ENCODE measurements around the gene TEX28.

The TEX28 gene

DNA sequence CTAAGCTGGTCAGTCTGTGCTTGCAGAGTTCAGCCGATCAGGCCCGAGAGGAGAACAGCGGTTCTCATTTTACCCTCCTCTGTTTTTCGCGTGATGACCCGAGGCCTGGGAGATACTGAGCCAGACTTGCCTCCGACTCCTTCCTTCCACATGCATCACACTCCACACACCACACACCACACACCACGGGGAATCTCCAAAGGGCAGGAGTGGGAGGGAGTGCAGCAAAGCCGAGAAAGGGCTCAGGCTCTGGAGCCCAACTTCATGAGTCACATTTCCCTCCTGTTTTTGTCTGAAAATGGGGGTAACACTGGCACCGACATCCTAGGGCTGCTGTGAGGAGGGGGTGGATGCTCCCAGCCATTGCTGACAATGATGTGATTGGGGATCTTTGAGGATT is 39.6 kb upstream of the TEX28 start:
- no peaks in the 10 kb centered on the region for H3K27me3 ChIP-seq (ENCODE audit: insufficient read depth, low read length, poor library complexity)
- no peaks in the 10 kb centered on the region for H3K36me3 ChIP-seq (ENCODE audit: insufficient read depth, low read length)
- no peaks in the 10 kb centered on the region for H3K4me1 ChIP-seq (ENCODE audit: insufficient read depth, low read length)
- H3K4me2 ChIP-seq (ENCODE audit: insufficient read depth, low read length), result no peak overlapping the region
- no peak overlapping the region for H3K9ac ChIP-seq (ENCODE audit: low read depth, low read length)
- ATAC-seq (ENCODE audit: insufficient read depth, low read depth) (no peak), DNase-seq (no peak)
- no peaks in the 10 kb centered on the region for H4K20me1 ChIP-seq (ENCODE audit: insufficient read depth, low read length)
- no peaks in the 10 kb centered on the region for H3K79me2 ChIP-seq (ENCODE audit: insufficient read depth, low read length)
- no peak overlapping the region for H3K27ac ChIP-seq (ENCODE audit: low read length)
- no peak for TF ChIP-seq EZH2 (IDR thresholded peaks at IDR 0.05; ENCODE audit: borderline replicate concordance, low read depth, low read length, severe bottlenecking)
- TF ChIP-seq, protein P1, sequence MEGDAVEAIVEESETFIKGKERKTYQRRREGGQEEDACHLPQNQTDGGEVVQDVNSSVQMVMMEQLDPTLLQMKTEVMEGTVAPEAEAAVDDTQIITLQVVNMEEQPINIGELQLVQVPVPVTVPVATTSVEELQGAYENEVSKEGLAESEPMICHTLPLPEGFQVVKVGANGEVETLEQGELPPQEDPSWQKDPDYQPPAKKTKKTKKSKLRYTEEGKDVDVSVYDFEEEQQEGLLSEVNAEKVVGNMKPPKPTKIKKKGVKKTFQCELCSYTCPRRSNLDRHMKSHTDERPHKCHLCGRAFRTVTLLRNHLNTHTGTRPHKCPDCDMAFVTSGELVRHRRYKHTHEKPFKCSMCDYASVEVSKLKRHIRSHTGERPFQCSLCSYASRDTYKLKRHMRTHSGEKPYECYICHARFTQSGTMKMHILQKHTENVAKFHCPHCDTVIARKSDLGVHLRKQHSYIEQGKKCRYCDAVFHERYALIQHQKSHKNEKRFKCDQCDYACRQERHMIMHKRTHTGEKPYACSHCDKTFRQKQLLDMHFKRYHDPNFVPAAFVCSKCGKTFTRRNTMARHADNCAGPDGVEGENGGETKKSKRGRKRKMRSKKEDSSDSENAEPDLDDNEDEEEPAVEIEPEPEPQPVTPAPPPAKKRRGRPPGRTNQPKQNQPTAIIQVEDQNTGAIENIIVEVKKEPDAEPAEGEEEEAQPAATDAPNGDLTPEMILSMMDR (IDR thresholded peaks at IDR 0.05; ENCODE audit: borderline replicate concordance, extremely low read depth, low read length, poor library complexity, severe bottlenecking), result no peak
- H3K9me3 ChIP-seq (ENCODE audit: insufficient read depth, low read length, severe bottlenecking), result no peaks in the 10 kb centered on the region
- H3K4me3 ChIP-seq (ENCODE audit: low read depth in 1 of 2, low read length in 2 of 2), result no peak overlapping the region
- H2AFZ ChIP-seq (ENCODE audit: low read depth, low read length), result no peak overlapping the region

DNA sequence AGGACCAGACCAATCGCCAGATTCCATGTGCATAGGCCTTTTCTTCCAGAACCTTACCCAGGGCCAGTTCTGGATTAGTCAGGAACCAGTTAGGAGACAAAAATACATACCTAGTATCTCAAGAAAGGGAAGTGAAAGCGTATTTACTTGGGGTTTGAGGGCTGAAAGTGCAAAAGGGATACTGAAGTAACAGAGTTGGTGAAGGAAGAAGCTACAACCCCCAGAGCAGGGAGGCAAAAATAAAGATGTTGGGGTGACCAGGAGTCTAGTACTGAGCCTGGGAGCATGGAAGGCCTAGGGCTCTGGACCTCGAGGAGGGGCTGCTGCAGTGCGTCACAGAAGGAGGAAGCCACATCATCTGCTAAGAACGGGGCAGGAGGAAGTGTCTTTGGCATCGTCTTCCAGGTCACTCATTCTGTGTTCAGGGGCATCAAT is 38.9 kb upstream of the TEX28 start:
- no peaks in the 10 kb centered on the region for H3K27me3 ChIP-seq (ENCODE audit: insufficient read depth, low read length, poor library complexity)
- H3K9ac ChIP-seq (ENCODE audit: low read depth, low read length), result no peak overlapping the region
- no peaks in the 10 kb centered on the region for H3K4me1 ChIP-seq (ENCODE audit: insufficient read depth, low read length)
- no peaks in the 10 kb centered on the region for H3K9me3 ChIP-seq (ENCODE audit: insufficient read depth, low read length, severe bottlenecking)
- H2AFZ ChIP-seq (ENCODE audit: low read depth, low read length), result no peak overlapping the region
- H3K27ac ChIP-seq (ENCODE audit: low read length), result no peak overlapping the region
- no peak for DNase-seq
- no peak overlapping the region for H3K4me2 ChIP-seq (ENCODE audit: insufficient read depth, low read length)
- H3K4me3 ChIP-seq (ENCODE audit: low read depth in 1 of 2, low read length in 2 of 2), result no peak overlapping the region
- TF ChIP-seq, protein P1 (IDR thresholded peaks at IDR 0.05; ENCODE audit: borderline replicate concordance, extremely low read depth, low read length, poor library complexity, severe bottlenecking), result no peak
- no peak for TF ChIP-seq EZH2 (IDR thresholded peaks at IDR 0.05; ENCODE audit: borderline replicate concordance, low read depth, low read length, severe bottlenecking)
- H3K36me3 ChIP-seq (ENCODE audit: insufficient read depth, low read length), result no peaks in the 10 kb centered on the region
- H3K79me2 ChIP-seq (ENCODE audit: insufficient read depth, low read length), result no peaks in the 10 kb centered on the region
- no peak for ATAC-seq (ENCODE audit: insufficient read depth, low read depth)
- no peaks in the 10 kb centered on the region for H4K20me1 ChIP-seq (ENCODE audit: insufficient read depth, low read length)

DNA sequence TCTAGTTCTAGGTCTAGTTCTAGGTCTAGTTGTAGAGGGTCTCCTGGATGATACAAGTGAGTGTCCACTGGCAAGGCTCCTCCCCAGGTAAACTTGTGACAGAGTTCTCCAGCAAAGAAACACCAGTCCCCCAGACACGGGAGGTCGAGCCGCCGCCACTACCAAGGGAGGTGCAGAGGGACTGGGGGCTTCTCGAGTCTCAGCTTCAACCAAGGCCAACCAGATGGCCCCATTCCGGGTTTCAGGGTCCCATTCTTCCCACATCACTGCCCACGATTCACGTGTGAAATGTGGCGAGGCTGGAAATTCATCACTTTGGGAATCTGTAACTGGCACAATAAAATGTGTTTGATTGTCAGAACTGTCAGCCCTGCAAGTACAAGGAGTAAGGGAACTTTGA is 38.2 kb upstream of the TEX28 start:
- no peak for DNase-seq
- Histone ChIP-seq H3K4me2 (ENCODE audit: insufficient read depth, low read length) (no peak overlapping the region), H3K36me3 (ENCODE audit: insufficient read depth, low read length) (no peaks in the 10 kb centered on the region)

More for the DNA sequence above, 38.2 kb upstream of the TEX28 start:
- no peaks in the 10 kb centered on the region for H3K27me3 ChIP-seq (ENCODE audit: insufficient read depth, low read length, poor library complexity)
- H3K9me3 ChIP-seq (ENCODE audit: insufficient read depth, low read length, severe bottlenecking), result no peaks in the 10 kb centered on the region
- H3K79me2 ChIP-seq (ENCODE audit: insufficient read depth, low read length), result no peaks in the 10 kb centered on the region
- H4K20me1 ChIP-seq (ENCODE audit: insufficient read depth, low read length), result no peaks in the 10 kb centered on the region
- ATAC-seq (ENCODE audit: insufficient read depth, low read depth), result no peak
- no peak overlapping the region for H2AFZ ChIP-seq (ENCODE audit: low read depth, low read length)
- H3K4me3 ChIP-seq (ENCODE audit: low read depth in 1 of 2, low read length in 2 of 2), result no peak overlapping the region
- no peaks in the 10 kb centered on the region for H3K4me1 ChIP-seq (ENCODE audit: insufficient read depth, low read length)
- no peak overlapping the region for H3K9ac ChIP-seq (ENCODE audit: low read depth, low read length)
- TF ChIP-seq EZH2 (IDR thresholded peaks at IDR 0.05; ENCODE audit: borderline replicate concordance, low read depth, low read length, severe bottlenecking), result no peak
- TF ChIP-seq, protein P1 (IDR thresholded peaks at IDR 0.05; ENCODE audit: borderline replicate concordance, extremely low read depth, low read length, poor library complexity, severe bottlenecking), result no peak
- H3K27ac ChIP-seq (ENCODE audit: low read length), result no peak overlapping the region
